Measurements from ENCODE around the gene BHLHA9.

BHLHA9 gene

GRCh38 chr17:1222321-1222720, 47.9 kb upstream of the BHLHA9 start:
- TF ChIP-seq ZFP30 (CRISPR knock-in tag; IDR thresholded peaks at IDR 0.05): no peak
- TF ChIP-seq ARNTL (CRISPR knock-in tag; IDR thresholded peaks at IDR 0.05; ENCODE audit: borderline replicate concordance, low read depth): no peak
- TF ChIP-seq OSR1 (CRISPR knock-in tag; IDR thresholded peaks at IDR 0.05): no peak
- TF ChIP-seq ISL1 (CRISPR knock-in tag; IDR thresholded peaks at IDR 0.05): no peak
- TF ChIP-seq ZC3H10 (CRISPR knock-in tag; IDR thresholded peaks at IDR 0.05): no peak
- ATAC-seq: no peak

DNA sequence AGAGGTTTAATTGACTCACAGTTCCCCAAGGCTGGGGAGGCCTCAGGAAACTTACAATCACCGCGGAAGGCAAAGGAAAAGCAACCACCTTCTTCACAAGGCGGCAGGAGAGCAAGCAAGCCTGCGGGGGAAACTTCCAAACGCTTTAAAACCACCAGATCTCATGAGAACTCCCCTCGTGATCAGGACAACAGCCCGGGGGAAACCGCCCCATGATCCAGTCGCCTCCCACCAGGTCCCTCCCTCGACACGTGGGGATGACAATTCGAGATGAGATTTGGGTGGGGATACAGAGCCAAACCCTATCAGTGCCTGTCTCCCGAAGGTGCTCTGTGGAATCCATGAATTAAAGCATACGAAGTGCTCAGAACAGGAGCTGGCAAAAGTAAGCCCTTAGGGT, 46.6 kb upstream of the BHLHA9 start:
- TF ChIP-seq TCF4 (CRISPR knock-in tag; IDR thresholded peaks at IDR 0.05; ENCODE audit: borderline replicate concordance) (no peak), ZC3H10 (CRISPR knock-in tag; IDR thresholded peaks at IDR 0.05) (no peak), BACH2 (CRISPR knock-in tag; IDR thresholded peaks at IDR 0.05; ENCODE audit: borderline replicate concordance) (no peak)
- no peak for ATAC-seq

DNA sequence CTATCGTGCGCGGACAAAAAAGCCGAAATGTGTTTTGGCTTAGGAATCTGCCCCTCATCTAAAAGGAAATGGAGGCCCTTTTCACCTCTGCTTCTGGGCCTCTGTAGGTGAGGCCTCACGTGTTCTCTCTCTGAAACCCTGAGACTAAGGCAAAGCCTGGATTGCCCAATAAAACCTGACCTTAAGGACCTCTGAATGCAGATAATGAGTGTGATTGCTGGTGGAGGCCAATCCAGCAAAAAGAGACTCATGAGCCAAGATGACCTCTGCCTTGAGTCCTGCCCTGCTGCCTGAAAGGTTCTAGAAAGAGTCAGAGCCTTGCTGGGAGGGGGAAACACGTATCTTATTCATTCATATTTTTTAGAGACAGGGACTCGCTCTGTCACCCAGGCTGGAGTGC, 45.9 kb upstream of the BHLHA9 start:
- ATAC-seq: no peak

DNA sequence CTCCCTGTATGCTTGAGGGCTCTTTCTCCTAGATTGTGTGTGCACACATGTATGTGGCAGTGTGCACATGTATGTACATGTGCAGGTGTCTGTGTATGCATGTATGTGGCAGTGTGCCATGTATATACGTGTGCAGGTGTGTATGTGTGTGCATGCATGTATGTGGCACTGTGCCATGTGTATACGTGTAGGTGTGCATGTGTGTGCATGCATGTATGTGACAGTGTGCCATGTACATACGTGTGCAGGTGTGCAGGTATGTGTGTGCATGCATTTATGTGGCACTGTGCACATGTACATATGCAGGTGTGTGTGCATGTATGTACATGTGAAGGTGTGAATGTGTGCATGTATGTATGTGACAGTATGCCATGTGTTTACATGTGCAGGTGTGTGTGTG, 43.9 kb upstream of the BHLHA9 start:
- TF ChIP-seq, protein P1, sequence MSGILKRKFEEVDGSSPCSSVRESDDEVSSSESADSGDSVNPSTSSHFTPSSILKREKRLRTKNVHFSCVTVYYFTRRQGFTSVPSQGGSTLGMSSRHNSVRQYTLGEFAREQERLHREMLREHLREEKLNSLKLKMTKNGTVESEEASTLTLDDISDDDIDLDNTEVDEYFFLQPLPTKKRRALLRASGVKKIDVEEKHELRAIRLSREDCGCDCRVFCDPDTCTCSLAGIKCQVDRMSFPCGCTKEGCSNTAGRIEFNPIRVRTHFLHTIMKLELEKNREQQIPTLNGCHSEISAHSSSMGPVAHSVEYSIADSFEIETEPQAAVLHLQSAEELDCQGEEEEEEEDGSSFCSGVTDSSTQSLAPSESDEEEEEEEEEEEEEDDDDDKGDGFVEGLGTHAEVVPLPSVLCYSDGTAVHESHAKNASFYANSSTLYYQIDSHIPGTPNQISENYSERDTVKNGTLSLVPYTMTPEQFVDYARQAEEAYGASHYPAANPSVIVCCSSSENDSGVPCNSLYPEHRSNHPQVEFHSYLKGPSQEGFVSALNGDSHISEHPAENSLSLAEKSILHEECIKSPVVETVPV (CRISPR knock-in tag; IDR thresholded peaks at IDR 0.05): no peak
- TF ChIP-seq ZNF70 (CRISPR knock-in tag; IDR thresholded peaks at IDR 0.05) (no peak), ZNF8 (CRISPR knock-in tag; IDR thresholded peaks at IDR 0.05) (no peak), ARNTL (CRISPR knock-in tag; IDR thresholded peaks at IDR 0.05; ENCODE audit: borderline replicate concordance, low read depth) (no peak), ZFP30 (CRISPR knock-in tag; IDR thresholded peaks at IDR 0.05) (no peak), ZFP3 (CRISPR knock-in tag; IDR thresholded peaks at IDR 0.05) (no peak)
- TF ChIP-seq, protein P2, sequence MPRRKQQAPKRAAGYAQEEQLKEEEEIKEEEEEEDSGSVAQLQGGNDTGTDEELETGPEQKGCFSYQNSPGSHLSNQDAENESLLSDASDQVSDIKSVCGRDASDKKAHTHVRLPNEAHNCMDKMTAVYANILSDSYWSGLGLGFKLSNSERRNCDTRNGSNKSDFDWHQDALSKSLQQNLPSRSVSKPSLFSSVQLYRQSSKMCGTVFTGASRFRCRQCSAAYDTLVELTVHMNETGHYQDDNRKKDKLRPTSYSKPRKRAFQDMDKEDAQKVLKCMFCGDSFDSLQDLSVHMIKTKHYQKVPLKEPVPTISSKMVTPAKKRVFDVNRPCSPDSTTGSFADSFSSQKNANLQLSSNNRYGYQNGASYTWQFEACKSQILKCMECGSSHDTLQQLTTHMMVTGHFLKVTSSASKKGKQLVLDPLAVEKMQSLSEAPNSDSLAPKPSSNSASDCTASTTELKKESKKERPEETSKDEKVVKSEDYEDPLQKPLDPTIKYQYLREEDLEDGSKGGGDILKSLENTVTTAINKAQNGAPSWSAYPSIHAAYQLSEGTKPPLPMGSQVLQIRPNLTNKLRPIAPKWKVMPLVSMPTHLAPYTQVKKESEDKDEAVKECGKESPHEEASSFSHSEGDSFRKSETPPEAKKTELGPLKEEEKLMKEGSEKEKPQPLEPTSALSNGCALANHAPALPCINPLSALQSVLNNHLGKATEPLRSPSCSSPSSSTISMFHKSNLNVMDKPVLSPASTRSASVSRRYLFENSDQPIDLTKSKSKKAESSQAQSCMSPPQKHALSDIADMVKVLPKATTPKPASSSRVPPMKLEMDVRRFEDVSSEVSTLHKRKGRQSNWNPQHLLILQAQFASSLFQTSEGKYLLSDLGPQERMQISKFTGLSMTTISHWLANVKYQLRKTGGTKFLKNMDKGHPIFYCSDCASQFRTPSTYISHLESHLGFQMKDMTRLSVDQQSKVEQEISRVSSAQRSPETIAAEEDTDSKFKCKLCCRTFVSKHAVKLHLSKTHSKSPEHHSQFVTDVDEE (CRISPR knock-in tag; IDR thresholded peaks at IDR 0.05): no peak
- ATAC-seq: no peak

More for the DNA sequence above, 45.9 kb upstream of the BHLHA9 start:
- TF ChIP-seq SNAI2 (CRISPR knock-in tag; IDR thresholded peaks at IDR 0.05) (no peak), OSR1 (CRISPR knock-in tag; IDR thresholded peaks at IDR 0.05) (no peak), ARNTL (CRISPR knock-in tag; IDR thresholded peaks at IDR 0.05; ENCODE audit: borderline replicate concordance, low read depth) (no peak), ISL1 (CRISPR knock-in tag; IDR thresholded peaks at IDR 0.05) (no peak), ZNF70 (CRISPR knock-in tag; IDR thresholded peaks at IDR 0.05) (no peak), ZFP30 (CRISPR knock-in tag; IDR thresholded peaks at IDR 0.05) (no peak), ZFP3 (CRISPR knock-in tag; IDR thresholded peaks at IDR 0.05) (no peak), ESRRG (CRISPR knock-in tag; IDR thresholded peaks at IDR 0.05) (no peak), ZNF565 (CRISPR knock-in tag; conservative IDR thresholded peaks at IDR 0.05; ENCODE audit: low read depth) (no peak), ZNF8 (CRISPR knock-in tag; IDR thresholded peaks at IDR 0.05) (no peak), CSDC2 (CRISPR knock-in tag; IDR thresholded peaks at IDR 0.05) (no peak)
- TF ChIP-seq, protein P1 (CRISPR knock-in tag; IDR thresholded peaks at IDR 0.05): no peak
- TF ChIP-seq, protein P3, sequence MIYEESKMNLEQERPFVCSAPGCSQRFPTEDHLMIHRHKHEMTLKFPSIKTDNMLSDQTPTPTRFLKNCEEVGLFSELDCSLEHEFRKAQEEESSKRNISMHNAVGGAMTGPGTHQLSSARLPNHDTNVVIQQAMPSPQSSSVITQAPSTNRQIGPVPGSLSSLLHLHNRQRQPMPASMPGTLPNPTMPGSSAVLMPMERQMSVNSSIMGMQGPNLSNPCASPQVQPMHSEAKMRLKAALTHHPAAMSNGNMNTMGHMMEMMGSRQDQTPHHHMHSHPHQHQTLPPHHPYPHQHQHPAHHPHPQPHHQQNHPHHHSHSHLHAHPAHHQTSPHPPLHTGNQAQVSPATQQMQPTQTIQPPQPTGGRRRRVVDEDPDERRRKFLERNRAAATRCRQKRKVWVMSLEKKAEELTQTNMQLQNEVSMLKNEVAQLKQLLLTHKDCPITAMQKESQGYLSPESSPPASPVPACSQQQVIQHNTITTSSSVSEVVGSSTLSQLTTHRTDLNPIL (CRISPR knock-in tag; IDR thresholded peaks at IDR 0.05; ENCODE audit: low read depth): no peak
- TF ChIP-seq, protein P4, sequence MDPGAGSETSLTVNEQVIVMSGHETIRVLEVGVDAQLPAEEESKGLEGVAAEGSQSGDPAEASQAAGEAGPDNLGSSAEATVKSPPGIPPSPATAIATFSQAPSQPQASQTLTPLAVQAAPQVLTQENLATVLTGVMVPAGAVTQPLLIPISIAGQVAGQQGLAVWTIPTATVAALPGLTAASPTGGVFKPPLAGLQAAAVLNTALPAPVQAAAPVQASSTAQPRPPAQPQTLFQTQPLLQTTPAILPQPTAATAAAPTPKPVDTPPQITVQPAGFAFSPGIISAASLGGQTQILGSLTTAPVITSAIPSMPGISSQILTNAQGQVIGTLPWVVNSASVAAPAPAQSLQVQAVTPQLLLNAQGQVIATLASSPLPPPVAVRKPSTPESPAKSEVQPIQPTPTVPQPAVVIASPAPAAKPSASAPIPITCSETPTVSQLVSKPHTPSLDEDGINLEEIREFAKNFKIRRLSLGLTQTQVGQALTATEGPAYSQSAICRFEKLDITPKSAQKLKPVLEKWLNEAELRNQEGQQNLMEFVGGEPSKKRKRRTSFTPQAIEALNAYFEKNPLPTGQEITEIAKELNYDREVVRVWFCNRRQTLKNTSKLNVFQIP (CRISPR knock-in tag; IDR thresholded peaks at IDR 0.05; ENCODE audit: borderline replicate concordance, low read depth): no peak

Measured in SK-N-SH treated with all-trans-retinoic acid at 6 μM for 48 hours (cell line).